Kidney epithelial cell (primary cell): ENCODE results near the gene PDE4C. TPM values are rescaled to one million over a fixed set of nuclear protein-coding genes. Genes with fewer than 3 reads are reported as not detected.

Experiments
- DNase-seq: peaks from one replicate; pipeline ENCODE4 v3.0.0-alpha.2; 2010; ENCODE audit warnings: low read depth
- H3K27me3 ChIP-seq: 2 replicates; pipeline ENCODE4 v1.6.0; 2011; ENCODE audit warnings: low read length; ENCODE audit not compliant: control insufficient read depth, insufficient read depth
- H3K36me3 ChIP-seq: 2 replicates; pipeline ENCODE4 v1.5.1; 2011; ENCODE audit warnings: low read length; ENCODE audit not compliant: control insufficient read depth, insufficient read depth
- H3K4me3 ChIP-seq: 2 replicates; pipeline ENCODE4 v1.5.1; 2011; ENCODE audit warnings: low read depth, mild to moderate bottlenecking, control low read depth, low read length
- total RNA-seq: library from RNA; depleted of rRNA; stranded (reverse); fragments of >200 nt; gene quantifications from 2 replicates; pipeline ENCODE4 v1.2.3, GENCODE V29; 2015
- TF ChIP-seq, protein P1 (sequence below): IDR thresholded peaks from 2 replicates; pipeline ENCODE4 v1.5.1; 2011; ENCODE audit warnings: mild to moderate bottlenecking, moderate library complexity, low read length, control low read depth, inconsistent platforms; ENCODE audit not compliant: insufficient read depth, poor library complexity, severe bottlenecking

Gene PDE4C
- total RNA-seq, 1 donor from 2014 or later: 0.42 TPM

DNA sequence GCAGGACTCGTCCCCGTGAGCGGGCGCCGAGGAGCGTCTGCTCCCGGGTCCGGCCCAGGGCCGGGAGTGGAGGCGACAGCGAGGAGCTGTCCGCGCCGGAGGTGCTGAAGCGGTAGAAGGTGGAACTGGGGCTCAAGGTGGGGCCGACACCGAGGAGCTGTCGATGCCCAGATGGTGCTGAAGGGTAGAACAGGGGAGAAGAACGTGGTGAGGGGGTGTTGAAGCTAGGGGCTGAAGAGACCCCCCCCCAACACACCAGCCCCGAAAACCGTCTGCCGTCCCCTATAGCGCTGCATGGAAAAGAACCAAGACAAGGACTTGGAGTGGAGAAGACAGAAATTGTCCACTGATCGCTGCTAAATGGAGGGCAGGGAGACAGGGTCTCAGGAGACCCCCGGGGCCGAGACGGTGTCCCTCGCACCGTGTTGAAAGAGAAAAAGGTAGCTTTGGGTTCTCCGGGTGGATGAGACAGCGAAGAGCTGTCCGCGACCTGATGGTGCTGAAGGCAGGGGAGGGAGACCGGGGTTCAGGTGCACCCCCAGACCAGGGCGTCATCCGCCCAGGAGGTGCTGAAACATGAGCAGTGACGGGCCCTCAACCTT, 7.1 kb upstream of the PDE4C start:
- no peak for DNase-seq
- H3K4me3 ChIP-seq: no peak overlapping the region
- no peaks in the 10 kb centered on the region for H3K36me3 ChIP-seq
- TF ChIP-seq, protein P1, sequence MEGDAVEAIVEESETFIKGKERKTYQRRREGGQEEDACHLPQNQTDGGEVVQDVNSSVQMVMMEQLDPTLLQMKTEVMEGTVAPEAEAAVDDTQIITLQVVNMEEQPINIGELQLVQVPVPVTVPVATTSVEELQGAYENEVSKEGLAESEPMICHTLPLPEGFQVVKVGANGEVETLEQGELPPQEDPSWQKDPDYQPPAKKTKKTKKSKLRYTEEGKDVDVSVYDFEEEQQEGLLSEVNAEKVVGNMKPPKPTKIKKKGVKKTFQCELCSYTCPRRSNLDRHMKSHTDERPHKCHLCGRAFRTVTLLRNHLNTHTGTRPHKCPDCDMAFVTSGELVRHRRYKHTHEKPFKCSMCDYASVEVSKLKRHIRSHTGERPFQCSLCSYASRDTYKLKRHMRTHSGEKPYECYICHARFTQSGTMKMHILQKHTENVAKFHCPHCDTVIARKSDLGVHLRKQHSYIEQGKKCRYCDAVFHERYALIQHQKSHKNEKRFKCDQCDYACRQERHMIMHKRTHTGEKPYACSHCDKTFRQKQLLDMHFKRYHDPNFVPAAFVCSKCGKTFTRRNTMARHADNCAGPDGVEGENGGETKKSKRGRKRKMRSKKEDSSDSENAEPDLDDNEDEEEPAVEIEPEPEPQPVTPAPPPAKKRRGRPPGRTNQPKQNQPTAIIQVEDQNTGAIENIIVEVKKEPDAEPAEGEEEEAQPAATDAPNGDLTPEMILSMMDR: no peak
- peaks cover 35% of the 10 kb centered on the region for H3K27me3 ChIP-seq

DNA sequence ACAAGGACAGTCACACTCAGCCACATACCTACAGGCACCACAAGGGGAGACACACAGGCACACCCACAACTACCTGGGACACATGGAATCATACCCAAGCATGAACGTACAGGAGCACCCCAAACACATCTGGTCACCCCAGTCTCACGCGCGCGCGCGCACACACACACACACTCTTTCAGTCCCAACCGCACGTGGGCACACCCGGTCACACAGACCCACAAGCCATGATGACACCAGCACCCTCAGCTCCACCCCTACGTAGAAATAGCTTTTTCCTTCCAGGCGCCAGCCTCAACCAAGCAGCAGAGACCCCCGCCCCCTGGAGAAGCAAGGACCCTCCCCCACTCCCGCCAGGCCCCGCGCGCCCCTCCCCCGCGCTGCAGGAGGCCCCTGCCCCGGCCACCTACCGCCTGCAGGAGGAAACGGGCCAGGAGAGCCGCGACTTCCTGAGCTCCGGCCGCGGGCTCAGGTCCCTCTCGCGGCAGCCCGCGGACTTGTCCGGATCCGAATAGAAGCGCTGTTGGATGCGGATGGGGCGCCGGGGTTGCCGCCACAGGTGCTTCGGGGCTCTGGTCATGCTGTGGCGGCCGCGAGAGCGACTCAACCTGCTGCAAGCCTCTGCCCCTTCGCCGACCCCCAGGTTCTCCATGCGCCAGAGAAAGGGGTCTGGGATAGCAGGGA, 6.4 kb upstream of the PDE4C start:
- peaks cover 40% of the 10 kb centered on the region for H3K27me3 ChIP-seq
- H3K4me3 ChIP-seq: no peak overlapping the region
- no peaks in the 10 kb centered on the region for H3K36me3 ChIP-seq
- no peak for DNase-seq
- TF ChIP-seq, protein P1: no peak

DNA sequence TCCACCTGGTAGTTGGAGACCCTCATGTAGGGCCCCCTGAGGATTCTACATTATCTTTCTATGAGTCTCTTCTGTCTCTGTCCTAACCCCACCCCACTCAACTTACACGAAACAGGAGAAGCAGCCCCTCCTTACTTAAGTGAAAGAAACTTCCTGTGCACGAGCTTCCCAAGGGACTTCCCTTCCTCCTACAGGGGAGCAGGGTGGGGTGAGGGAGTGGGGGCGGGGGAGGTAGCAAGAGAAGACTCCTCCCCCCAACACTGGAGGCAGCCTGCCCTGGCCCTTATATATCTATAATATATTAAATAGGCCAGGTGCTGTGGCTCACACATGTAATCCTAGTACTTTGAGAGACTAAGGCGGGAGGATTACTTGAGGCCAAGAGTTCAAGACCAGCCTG, 5.5 kb upstream of the PDE4C start:
- Histone ChIP-seq H3K4me3 (no peak overlapping the region), H3K36me3 (no peaks in the 10 kb centered on the region), H3K27me3 (peaks cover 49% of the 10 kb centered on the region)
- TF ChIP-seq, protein P1: no peak
- no peak for DNase-seq

DNA sequence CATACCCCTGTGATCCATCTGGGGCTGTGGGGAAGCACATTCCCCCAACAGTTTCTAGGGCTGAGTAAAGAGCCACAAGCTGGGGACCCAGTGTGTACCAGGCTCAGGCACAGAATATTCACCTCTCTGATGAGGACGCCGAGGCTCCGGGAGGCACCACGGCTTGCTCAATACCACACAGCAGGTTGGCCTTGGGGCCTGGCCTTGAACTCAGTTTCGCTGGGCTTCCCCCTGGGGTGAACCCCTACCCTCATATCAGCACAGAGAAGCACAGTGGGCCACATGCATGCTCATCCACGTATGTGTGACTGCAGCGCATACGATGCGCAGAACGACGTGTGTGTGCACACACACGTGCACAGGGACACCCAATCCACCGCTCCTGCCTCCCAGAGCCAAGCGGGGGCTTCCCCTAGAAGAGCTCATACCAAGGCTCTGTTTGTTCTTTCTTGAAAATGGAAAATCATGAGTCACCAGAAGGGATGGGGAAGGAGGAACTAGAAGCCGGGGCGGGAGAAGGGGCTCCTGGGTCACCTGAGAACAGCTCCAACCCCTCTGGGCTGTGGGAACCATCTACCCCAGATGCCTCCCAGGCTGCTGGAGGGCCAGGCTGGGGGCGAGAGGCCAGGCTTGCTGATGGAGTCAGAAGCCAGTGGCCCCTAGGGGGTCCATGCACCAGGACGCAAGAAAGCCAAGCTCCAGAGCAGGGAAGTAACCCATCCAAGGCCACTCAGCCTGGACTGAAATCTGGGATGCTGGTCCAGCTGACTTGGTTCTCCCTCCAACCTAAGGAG, 4.9 kb upstream of the PDE4C start:
- no peak overlapping the region for H3K4me3 ChIP-seq
- peaks cover 56% of the 10 kb centered on the region for H3K27me3 ChIP-seq
- no peaks in the 10 kb centered on the region for H3K36me3 ChIP-seq
- DNase-seq: no peak
- TF ChIP-seq, protein P1: no peak

- Histone ChIP-seq H3K4me3 (no peak overlapping the region), H3K27me3 (peaks cover 68% of the 10 kb centered on the region), H3K36me3 (no peaks in the 10 kb centered on the region)
- DNase-seq: no peak
- TF ChIP-seq, protein P1: no peak
These were observed 3.7 kb upstream of the PDE4C start for GRCh38 chr19:18229915-18230314.
